Endometrium (tissue), 2 donors: ENCODE results near the gene TPK1.
"Not testable (repeated sequence)": the region's sequence is repeated elsewhere in the genome, so short reads cannot be mapped to it uniquely, and the experiment has no call there.

Experiments used
- FAIRE-seq: peaks from 2 replicates; lab custom pipeline; 2012; peaks lifted over from hg19 to GRCh38; lab: Jason Lieb, UNC
- donor health status: control.
- donor health status: control.

TPK1 gene

DNA sequence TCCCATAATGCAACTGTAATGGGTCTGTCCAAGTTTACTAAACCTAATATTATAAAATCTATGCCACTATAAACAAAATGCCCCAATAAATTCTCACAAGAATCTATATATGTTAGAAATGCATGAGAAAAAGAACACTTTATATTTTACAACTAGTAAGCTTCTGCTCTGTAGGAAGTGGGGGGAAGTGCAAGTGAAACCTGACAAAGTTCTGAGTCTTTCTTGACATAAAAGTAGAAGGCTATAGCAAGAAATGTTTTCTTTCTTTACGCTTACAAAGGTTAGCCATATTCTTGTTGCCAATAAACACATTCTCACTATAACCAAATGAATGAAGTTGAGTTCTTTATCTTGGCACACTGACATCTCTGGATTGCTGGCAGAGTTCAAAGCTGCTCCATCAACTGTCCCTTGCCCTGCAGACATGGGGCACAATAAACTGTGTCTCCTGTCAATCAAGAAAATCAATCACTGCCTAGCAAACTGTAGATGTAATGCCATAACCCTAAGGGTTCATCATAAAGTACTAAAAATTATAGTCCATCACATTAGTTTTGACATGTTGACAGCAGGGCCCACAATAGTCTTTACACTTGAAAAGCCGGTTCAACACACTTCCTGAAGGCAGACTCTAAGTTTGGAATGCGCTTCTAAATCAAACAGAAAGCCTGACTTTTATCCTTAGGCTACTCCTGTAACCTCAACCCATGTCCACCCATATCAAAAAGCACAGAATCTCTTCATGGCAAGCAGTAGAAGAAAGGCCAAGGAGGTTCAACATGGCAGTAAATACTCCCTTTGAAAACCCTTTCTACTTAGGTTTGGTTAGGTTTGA, 58.6 kb downstream of the TPK1 start:
- FAIRE-seq: no peak

DNA sequence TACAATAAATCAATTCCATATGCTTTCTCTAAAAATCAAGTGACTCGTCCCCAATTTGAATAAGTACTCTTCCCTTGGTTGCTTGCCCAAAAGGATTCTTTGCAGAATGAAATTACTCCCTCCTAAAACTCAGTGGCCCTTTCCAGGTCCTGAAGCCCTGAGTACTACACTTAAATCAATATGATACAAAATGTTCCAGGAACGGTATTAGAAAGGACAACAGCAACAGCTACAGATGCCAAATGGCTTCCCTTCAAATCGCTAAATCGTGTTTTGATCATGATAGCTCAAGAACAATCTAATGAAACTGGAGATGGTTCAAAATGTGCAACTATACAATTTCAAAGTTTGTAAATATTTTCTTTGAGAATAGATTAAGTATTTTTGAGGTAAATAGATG, 59.4 kb downstream of the TPK1 start:
- no peak for FAIRE-seq

DNA sequence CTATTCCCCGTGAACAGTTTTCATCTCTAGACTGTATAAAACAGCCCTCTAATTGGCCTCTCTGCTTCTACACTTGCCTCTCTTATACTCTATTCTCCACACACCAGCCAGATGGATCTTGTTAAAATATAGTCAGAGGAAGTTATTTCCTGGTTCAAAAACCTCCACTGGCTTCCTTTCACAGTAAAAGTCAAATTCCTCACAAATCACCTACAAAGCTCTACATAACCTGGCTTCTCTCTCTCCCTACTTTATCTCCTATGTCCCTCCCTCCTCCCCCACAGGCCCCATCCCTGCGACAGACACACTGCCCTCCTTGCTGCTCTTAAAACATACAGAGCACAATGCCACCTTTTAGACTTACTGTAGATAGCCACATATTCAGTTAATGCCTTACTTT, 60.1 kb downstream of the TPK1 start:
- FAIRE-seq: no peak

DNA sequence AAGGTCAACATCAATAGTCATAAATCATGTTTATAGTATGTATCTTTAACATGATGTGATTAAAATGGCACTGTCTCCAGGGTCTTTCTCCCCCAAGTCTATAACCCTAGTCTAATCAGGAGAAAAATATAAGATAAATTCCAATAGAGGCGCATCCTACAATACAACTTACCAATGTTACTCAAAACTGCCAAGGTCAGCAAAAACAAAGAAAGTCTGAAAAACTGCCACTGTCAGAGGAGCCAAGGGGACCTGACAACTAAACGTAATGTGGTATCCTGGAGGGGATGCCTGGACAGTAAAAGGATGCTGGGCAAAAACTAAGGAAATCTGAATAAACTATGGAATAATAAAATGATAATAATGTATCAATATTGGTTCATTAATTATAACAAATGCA, 63.9 kb downstream of the TPK1 start:
- FAIRE-seq: no peak

DNA sequence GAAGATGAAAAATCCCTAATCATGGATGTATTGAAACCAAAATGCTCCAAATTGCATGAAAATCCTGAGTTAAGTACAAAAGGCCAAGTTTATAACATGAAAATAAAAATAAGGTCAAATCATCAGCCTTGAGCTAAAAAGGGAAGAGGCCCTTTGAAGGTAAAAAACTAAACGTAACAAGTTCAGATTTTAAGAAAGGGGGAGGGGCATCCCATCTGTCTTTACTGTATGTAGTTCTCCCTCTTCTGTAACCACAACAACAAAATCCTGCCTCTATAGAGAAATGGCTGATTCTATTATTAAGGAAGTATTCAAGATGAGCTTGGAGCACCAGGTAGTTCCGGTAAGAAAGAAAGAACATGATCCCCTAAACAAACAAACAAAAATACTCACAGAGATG, 64.7 kb downstream of the TPK1 start:
- FAIRE-seq: no peak

DNA sequence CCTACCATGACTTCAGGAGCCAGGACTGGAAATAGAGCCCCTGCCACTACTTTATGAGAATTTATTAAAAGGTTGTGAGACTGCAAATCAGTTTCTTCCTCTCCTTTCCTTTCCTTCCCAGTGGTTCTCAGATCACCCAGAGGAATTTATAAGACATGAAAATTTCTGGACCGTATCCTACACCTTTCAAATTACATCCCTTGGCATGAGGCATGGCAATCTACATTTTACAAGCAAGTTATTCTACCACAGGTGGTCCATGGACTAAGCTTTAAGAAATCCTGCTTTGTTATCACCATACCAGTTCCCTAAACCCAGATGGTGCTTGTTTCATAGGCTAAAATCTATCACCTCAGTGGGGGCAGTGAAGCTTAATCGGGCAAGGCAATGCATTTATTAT, 66.5 kb downstream of the TPK1 start:
- FAIRE-seq: no peak

DNA sequence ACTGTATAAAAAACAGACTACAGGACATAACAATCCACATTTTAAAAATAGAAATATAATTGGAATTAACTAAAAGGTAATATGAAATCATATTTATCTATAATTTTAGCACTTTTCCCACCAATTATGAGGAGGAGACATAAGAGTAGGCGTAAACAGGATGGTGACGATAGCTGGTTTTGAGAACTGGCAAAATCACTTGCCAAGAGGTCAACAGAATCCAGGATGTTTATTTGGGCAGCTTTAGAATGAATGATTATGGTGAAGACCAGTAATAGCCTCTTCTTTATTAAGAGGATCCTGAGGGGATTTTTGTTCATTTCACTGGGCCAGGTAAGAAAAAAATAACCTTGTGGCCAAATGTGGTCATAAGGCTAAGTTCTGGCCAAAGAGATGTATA, 67.2 kb downstream of the TPK1 start:
- FAIRE-seq: no peak

DNA sequence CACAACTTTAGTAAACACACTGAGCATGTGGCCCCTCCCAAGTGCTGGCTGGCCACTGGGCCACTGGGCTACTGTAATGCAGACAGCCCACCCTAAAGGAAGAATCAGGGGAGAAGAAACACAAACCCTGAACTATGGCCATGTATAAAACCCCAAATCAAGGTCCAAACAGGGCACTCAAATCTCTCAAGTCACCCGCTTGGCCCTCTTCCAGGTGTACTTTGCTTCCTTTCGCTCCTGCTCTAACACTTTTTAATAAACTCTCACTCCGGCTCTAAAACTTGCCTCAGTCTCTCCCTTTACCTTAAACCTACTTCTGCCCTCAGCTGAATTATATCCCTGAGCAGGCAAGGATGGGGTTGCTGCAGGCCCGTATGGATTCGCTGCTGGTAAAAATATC, 72.6 kb downstream of the TPK1 start:
- FAIRE-seq: no peak

DNA sequence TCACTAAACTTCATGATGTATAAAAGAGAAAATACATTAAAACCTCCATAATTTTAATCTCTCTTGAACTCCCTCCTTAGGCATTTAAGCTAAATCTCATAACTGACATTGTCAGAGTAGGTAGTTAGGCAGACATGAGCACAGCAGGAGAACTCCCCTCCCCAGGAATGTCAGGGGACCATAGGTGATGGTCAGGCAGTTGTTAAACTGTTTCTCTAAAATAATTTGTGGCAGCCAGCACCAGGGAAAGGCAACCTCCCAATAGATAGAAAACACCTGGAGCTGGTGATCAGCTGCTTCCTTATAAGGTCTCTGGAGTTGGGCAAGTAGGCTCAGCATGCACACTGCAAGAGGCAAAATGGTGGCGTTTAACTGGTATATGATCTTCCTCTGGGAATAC, 73.0 kb downstream of the TPK1 start:
- no peak for FAIRE-seq

DNA sequence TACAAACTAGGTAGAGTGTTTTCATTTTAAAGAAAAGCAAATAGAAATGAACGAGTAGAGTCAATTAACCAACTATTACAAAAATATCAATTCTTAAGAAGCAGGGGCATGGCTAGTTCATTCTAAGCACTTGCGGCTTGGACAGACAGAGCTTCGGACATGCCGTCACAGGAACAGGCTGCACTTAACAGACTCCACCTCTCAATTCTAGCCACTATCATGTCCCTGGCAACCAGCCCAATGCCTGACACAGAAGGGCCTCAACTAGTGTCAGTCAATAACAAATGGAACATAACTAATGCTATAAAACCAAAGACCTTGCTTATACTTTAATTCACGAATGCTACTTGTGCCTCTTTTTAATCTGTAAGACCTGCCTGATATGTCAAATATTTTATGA, 74.4 kb downstream of the TPK1 start:
- no peak for FAIRE-seq

DNA sequence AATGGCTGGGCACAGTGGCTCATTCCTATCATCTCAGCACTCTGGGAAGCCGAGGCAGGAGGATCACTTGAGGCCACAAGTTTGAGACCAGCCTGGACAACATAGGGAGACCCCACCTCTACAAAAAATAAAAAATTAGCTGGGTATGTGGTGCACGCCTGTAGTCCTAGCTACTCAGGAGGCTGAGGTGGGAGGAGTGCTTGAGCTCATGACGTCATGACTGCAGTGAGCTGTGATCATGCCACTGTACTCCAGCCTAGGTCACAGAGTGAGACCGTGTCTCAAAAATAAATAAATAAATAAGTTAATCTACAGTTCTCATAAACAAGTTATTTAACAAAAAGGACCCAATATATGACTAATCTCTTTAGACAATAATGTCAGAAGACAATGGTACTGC, 76.2 kb downstream of the TPK1 start:
- no peak for FAIRE-seq

DNA sequence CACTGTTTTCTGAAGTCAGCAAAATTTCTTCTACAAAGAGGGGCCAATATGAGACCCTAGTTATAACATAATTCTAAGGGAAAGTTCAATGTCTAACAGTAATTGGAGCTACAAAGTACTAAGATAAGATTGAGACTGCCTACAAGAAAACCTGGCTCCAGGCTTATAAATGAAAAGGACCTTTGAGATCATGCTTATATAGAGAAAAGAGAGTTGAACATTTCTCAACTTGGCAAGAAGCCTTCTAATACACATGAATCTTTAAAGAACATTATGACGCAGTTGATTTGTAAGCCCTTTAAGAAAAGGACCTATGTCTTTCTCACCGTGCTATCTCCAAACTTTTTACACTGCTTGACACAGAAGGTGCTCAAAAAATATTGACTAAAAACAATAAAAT, 87.9 kb downstream of the TPK1 start:
- FAIRE-seq: no peak

DNA sequence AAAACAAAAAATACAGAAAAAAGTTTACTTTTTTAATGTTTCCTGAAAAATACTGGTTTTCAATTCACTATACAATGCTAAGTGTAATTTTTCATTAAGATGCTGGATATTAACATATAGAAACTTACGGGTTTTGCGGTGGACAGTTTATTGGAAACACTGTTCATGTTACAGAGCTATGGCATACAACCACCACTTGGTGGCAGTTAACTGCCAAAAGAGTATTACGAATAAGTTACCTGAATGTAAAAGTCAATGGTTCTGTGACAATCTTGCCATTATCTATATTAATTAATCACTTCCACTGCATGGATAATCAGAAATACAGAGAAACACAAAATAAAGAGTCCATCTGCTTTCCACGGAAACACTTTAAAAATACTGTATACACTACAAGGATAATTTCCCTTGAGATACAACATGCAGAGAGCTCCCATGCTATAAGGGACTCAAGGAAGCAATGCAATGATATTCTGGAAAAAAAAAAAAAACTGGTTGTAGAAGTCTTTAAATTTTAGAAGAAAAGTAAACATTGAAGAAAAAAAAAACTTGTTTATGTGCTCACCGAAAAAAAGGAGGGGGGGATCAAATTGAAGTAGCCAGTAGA, 97.0 kb downstream of the TPK1 start:
- no peak for FAIRE-seq

DNA sequence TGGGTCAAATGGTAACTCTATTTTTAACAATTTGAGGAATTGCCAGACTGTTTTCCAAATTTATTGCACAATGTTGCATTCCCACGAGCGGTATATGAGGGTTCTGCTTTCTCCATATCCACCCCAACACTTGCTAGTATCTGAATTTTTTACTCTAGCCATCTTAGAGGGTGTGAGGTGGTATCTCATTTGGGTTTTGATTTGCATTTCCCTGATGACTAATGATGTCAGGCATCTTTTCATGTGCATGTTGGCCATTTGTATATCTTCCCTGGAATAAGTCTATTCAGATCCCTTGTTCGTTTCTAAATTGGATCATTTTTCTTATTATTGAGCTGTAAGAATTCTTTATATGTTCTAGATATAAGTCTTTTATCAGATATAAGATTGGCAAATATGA, 97.7 kb downstream of the TPK1 start:
- no peak for FAIRE-seq

DNA sequence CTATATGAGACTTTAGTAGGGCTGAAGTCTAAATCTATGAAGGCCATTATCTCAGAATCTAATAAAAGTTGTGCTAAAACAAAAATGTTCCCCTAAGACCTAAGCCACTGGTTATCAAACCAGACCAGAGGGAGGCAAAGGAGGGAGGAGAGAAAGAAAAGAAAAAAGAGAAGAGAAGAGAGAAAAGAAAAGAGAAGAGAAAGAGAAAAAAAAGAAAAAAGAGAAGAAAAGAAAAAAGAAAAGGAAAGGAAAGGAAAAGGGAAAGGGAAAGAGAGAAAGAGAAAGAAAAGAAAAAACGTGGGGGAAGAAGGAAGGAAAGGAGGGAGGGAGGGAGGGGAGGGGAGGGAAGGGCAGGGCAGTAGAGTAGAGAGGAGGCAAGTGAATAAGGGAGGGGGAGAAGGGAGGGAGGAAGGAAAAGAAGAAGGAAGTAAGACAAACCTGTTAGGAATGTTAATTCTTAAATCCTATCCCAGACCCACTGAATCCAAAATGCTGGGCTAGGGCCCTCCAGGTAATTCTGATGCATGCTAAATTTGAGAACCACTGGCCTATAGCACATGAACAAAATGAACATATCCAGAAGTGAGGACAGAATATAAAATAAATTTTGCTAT, 98.9 kb downstream of the TPK1 start:
- FAIRE-seq: no peak

DNA sequence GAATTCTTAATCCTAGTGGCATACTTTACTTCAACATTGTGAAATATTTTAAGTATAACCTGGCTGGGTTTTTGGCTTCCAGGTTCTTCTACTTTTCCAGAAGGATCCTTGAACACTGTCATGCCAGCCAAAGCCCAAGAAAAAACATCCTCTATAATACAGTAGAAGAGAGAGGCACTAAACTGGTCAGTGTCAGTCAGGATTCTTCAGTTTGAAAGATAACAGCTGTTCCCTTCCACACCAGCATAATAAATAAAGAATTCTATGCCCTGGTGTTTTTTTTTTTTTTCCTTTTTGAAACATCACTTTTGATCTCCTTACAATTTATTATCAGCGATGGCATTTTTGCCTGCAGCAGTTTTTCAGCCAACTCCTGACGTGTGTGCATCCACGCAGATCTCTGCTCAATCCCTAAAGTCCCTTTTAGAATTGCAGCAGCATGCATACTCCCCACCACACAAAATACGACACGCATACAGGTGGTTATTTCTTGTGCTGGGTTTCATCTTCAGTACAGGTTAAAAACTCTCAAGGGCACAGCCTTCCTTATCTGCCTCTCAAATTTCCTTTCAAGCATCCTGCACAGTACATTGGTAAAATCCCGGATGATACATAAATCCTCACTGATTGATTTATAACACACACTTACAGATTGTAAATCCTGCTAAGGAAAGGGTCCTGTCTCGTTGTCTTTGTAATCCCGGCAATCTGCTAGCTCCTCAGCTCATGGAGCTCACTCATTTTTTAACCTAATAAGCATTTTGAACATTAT, 100.2 kb downstream of the TPK1 start:
- FAIRE-seq: no peak

DNA sequence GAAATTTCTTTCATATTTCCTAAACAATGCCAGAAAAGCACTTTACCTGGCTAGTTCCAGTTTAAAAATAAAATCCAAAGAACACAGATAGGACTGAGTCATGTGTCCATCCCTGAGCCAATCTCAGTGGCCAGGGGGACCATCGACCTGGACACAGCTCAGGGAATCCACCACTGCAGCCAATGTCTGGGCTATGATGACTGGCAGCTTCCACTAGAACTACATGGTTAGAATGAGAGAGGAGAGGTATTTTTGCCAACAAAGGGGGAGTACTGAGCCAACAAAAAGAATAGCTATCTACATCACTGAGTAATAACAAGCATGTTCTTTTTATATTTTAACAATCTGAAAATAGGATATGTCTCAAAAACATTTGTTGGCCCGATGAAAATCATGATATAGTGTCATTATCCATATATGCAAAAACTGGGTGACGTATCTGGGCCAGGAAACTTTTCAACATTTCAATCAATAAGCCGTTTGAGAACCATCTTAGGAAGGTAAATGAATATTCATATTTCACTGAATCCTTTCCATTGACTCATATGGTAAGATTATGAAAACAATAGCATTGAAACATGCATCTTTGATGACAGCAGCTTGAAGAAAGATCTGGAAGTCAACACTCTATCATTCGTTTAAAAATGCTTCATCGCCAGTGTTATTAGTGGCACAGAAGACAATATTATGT, 104.0 kb downstream of the TPK1 start:
- FAIRE-seq: no peak

DNA sequence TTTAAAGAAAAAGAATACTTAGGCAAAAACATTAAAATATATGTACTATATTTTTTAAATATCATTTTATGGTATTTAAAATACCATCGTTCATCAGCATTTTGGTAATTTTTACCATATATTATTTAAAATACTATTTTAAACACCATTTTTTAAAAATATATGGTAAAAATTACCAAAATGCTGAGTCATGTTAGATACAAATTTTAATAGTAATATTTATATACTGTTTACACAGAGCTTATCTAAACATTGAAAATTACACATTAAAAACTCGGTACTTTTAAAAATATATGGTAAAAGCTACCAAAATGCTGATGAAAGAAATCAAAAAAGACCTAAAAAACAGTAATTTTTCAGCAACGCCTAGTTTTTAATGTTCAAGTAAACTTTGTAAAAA, 105.6 kb downstream of the TPK1 start:
- no peak for FAIRE-seq

DNA sequence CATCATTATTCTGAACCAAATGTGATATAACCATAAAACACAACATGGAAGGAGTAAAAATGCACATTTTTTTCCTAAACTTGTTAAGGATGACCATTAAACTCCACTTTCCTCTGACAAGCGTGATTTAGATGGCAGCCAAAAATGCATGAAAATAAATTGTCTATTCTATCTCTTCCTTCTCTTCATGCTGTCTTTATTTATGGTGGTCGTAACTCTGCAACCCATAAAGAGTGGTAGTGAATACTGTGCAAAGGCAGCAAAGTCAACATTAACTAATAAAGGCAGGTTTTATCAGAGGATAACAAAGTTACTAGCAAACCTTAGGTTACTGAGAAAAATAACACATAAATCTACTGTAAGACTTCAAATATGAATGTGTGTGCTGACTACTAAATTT, 106.6 kb downstream of the TPK1 start:
- no peak for FAIRE-seq

DNA sequence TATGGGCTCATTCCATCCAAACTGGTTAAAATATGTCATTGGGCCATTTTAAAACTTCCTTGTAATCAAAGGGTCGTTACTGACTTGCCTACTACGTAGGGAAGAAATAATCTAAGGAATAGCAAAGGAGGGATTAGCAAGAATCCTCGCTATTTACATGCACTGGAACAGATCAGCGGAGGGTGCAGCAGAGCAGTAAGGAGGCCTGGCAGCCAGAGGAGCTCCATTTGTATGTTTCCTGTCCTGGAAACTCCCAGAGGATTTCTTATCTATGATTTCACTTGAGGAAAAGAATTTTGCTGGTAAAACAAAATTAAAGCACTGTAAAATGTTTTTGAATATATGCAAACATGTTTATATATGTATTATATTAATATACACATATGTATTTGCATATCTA, 107.3 kb downstream of the TPK1 start:
- no peak for FAIRE-seq

DNA sequence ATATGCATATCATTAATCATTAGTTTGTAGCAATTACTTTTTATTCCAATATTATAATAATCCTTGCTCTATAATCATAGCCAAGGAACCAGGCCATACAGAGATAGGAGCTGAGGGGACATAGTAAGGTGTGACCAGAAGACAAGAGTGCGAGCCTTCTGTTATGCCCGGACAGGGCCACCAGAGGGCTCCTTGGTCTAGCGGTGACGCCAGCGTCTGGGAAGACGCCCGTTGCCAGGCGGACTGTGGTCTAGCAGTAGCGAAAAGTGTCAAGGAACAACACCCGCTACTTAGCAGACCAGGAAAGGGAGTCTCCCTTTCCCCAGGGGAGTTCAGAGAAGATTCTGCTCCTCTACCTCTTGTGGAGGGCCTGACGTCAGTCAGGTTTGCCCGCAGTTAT, 109.0 kb downstream of the TPK1 start:
- not testable (repeated sequence) for FAIRE-seq

DNA sequence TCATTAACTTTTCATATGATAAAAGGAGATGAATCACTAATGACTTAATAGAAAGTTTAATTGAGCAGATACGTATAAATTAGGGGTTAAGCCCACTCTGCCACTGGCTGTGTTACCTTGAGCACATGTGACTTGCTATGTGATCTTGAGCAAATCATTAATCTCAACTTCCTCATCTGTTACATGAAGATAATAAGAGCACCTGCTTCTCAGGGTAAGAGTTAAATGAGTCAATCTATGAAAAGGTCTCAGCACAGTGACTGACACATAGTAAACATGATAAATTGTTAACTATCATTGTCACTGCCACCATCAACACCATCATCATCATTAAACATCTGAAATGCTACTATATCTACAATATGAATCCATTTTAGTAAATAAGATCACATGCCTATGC, 110.8 kb downstream of the TPK1 start:
- FAIRE-seq: no peak
